H1 (cell line): ENCODE results near the gene MARCHF10.

Experiments used
- CREB1 ChIP-seq: IDR thresholded peaks from 2 replicates; pipeline ENCODE4 v1.6.1; 2012; ENCODE audit warnings: inconsistent platforms
- POLR2A ChIP-seq, 2 experiments: IDR thresholded peaks; 1 replicate in 1 of 2; 2 replicates in 1 of 2; pipeline ENCODE4 v1.6.1; 2011; ENCODE audit warnings: low read depth in 2 of 2, low read length in 2 of 2, mild to moderate bottlenecking in 2 of 2; ENCODE audit errors: control extremely low read depth in 1 of 2
- POLR2AphosphoS5 ChIP-seq: IDR thresholded peaks from 2 replicates; pipeline ENCODE4 v1.6.1; 2011; ENCODE audit warnings: low read depth, low read length
- SP1 ChIP-seq: IDR thresholded peaks from 2 replicates; pipeline ENCODE4 v1.6.1; 2011; ENCODE audit warnings: low read depth, low read length
- TAF1 ChIP-seq: IDR thresholded peaks from 2 replicates; pipeline ENCODE4 v1.6.1; 2011; ENCODE audit warnings: mild to moderate bottlenecking, low read depth, low read length
- TF ChIP-seq, protein P1 (sequence below), 3 experiments: IDR thresholded peaks; 1 replicate in 2 of 3; 2 replicates in 1 of 3; pipeline versions ENCODE4 v1.5.1 to v1.6.1; 2011; ENCODE audit warnings: low read length in 3 of 3, mild to moderate bottlenecking in 3 of 3, inconsistent platforms in 2 of 3, low read depth in 1 of 3, moderate library complexity in 1 of 3; ENCODE audit not compliant: insufficient read depth in 1 of 3; ENCODE audit errors: control extremely low read depth in 1 of 3

GRCh38 chr17:62690168-62690897 is 117.8 kb downstream of the MARCHF10 start:
- TF ChIP-seq POLR2AphosphoS5 = no peak
- no peak for TF ChIP-seq CREB1
- no peak for TF ChIP-seq SP1
- TF ChIP-seq, protein P1, sequence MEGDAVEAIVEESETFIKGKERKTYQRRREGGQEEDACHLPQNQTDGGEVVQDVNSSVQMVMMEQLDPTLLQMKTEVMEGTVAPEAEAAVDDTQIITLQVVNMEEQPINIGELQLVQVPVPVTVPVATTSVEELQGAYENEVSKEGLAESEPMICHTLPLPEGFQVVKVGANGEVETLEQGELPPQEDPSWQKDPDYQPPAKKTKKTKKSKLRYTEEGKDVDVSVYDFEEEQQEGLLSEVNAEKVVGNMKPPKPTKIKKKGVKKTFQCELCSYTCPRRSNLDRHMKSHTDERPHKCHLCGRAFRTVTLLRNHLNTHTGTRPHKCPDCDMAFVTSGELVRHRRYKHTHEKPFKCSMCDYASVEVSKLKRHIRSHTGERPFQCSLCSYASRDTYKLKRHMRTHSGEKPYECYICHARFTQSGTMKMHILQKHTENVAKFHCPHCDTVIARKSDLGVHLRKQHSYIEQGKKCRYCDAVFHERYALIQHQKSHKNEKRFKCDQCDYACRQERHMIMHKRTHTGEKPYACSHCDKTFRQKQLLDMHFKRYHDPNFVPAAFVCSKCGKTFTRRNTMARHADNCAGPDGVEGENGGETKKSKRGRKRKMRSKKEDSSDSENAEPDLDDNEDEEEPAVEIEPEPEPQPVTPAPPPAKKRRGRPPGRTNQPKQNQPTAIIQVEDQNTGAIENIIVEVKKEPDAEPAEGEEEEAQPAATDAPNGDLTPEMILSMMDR (IDR thresholded peaks at IDR 0.05; ENCODE audit: control extremely low read depth in 1 of 3, insufficient read depth in 1 of 3, low read depth in 1 of 3, low read length in 3 of 3) = peak; percentile 23 to 36 (median 27)
- no peak for TF ChIP-seq TAF1
- TF ChIP-seq POLR2A (IDR thresholded peaks at IDR 0.05; ENCODE audit: control extremely low read depth in 1 of 2, low read depth in 2 of 2, low read length in 2 of 2) = no peak
